Stimulated activated CD4-positive, alpha-beta T cell treated with anti-CD3 and anti-CD28 coated beads, TNF-alpha, amount 100 ng/mL, for 4 hours (primary cell): ENCODE data around the gene HK1.
A peak's percentile ranks its signal among the peaks of the same experiment; 100 is the strongest.
"Not testable (repeated sequence)": the region's sequence is repeated elsewhere in the genome, so short reads cannot be mapped to it uniquely, and the experiment has no call there.

Source experiments
- DNase-seq, 3 experiments: peaks; one replicate each; pipeline ENCODE4 v3.0.0-alpha.2; 2020; ENCODE audit warnings: low read depth in 3 of 3

Gene HK1

DNA sequence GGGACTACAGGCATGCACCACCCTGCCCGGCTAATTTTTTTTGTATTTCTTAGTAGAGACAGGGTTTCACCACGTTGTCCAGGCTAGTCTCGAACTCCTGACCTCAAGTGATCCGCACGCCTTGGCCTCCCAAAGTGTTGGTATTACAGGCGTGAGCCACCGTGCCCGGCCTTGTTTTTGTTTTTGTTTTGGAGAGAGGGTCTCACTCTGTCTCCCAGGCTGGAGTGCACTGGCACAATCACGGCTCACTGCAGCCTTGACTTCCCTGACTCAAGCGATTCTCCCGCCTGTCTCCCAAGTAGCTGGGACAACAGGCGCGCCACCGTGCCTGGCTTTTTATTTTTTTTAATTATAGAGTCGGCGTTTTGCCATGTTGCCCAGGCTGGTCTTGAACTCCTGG lies 172.1 kb downstream of the HK1 start:
- DNase-seq = not testable (repeated sequence)

- peak; percentile 64 to 67 (median 66) for DNase-seq
Observed at GRCh38 chr10:69451209-69451783, 173.0 kb downstream of the HK1 start, which contains the start of gene TSPAN15. TSPAN15 (plus strand) TSS chr10:69451465; CDS start chr10:69451595, 130 bp downstream.
